Measurements from ENCODE around the gene LPCAT3.

Gene LPCAT3

GRCh38 chr12:6939191-6939540 is 79.1 kb downstream of the LPCAT3 start:
- in situ Hi-C loops (cut with HindIII; ENCODE audit: low sequenced_read_pairs), result no loop called here
- no peak for DNase-seq (ENCODE audit: low read depth, low spot score)
- TF ChIP-seq, protein P1, sequence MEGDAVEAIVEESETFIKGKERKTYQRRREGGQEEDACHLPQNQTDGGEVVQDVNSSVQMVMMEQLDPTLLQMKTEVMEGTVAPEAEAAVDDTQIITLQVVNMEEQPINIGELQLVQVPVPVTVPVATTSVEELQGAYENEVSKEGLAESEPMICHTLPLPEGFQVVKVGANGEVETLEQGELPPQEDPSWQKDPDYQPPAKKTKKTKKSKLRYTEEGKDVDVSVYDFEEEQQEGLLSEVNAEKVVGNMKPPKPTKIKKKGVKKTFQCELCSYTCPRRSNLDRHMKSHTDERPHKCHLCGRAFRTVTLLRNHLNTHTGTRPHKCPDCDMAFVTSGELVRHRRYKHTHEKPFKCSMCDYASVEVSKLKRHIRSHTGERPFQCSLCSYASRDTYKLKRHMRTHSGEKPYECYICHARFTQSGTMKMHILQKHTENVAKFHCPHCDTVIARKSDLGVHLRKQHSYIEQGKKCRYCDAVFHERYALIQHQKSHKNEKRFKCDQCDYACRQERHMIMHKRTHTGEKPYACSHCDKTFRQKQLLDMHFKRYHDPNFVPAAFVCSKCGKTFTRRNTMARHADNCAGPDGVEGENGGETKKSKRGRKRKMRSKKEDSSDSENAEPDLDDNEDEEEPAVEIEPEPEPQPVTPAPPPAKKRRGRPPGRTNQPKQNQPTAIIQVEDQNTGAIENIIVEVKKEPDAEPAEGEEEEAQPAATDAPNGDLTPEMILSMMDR (IDR thresholded peaks at IDR 0.05; ENCODE audit: low read depth, low read length), result no peak
- H3K4me3 ChIP-seq (ENCODE audit: low read depth, low read length), result no peak overlapping the region

DNA sequence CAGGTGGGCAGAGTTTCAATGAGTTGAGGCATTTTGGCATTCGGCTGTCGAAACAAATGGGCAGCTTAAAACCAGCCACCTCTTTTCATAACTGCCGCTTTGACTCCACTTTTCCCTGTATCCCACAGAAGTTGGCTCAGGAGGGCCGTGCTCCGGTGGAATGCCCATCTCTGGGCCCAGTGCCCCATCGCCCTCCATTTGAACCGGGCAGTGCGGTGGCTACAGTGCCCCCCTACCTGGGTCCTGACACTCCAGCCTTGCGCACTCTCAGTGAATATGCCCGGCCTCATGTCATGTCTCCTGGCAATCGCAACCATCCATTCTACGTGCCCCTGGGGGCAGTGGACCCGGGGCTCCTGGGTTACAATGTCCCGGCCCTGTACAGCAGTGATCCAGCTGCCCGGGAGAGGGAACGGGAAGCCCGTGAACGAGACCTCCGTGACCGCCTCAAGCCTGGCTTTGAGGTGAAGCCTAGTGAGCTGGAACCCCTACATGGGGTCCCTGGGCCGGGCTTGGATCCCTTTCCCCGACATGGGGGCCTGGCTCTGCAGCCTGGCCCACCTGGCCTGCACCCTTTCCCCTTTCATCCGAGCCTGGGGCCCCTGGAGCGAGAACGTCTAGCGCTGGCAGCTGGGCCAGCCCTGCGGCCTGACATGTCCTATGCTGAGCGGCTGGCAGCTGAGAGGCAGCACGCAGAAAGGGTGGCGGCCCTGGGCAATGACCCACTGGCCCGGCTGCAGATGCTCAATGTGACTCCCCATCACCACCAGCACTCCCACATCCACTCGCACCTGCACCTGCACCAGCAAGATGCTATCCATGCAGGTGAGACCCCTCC is 79.7 kb downstream of the LPCAT3 start:
- DNase-seq (ENCODE audit: low read depth, low spot score), result no peak
- in situ Hi-C loops (cut with HindIII; ENCODE audit: low sequenced_read_pairs), result no loop called here
- H3K4me3 ChIP-seq (ENCODE audit: low read depth, low read length), result peak overlapping the region; percentile 50
- TF ChIP-seq, protein P1 (IDR thresholded peaks at IDR 0.05; ENCODE audit: low read depth, low read length), result no peak

GRCh38 chr12:6937481-6938352 is 80.6 kb downstream of the LPCAT3 start:
- peak; percentile 95 for DNase-seq (ENCODE audit: low read depth, low spot score)
- TF ChIP-seq, protein P1 (IDR thresholded peaks at IDR 0.05; ENCODE audit: low read depth, low read length), result peak; percentile 97
- in situ Hi-C loops (cut with HindIII; ENCODE audit: low sequenced_read_pairs), result no loop called here
- peak overlapping the region; percentile 50 for H3K4me3 ChIP-seq (ENCODE audit: low read depth, low read length)

DNA sequence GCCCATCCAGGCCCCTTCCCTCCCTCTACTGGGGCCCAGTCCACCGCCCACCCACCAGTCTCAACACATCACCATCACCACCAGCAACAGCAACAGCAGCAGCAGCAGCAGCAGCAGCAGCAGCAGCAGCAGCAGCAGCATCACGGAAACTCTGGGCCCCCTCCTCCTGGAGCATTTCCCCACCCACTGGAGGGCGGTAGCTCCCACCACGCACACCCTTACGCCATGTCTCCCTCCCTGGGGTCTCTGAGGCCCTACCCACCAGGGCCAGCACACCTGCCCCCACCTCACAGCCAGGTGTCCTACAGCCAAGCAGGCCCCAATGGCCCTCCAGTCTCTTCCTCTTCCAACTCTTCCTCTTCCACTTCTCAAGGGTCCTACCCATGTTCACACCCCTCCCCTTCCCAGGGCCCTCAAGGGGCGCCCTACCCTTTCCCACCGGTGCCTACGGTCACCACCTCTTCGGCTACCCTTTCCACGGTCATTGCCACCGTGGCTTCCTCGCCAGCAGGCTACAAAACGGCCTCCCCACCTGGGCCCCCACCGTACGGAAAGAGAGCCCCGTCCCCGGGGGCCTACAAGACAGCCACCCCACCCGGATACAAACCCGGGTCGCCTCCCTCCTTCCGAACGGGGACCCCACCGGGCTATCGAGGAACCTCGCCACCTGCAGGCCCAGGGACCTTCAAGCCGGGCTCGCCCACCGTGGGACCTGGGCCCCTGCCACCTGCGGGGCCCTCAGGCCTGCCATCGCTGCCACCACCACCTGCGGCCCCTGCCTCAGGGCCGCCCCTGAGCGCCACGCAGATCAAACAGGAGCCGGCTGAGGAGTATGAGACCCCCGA is 81.4 kb downstream of the LPCAT3 start:
- H3K4me3 ChIP-seq (ENCODE audit: low read depth, low read length), result peak overlapping the region; percentile 50
- TF ChIP-seq, protein P1 (IDR thresholded peaks at IDR 0.05; ENCODE audit: low read depth, low read length), result no peak
- in situ Hi-C loops (cut with HindIII; ENCODE audit: low sequenced_read_pairs), result no loop called here
- DNase-seq (ENCODE audit: low read depth, low spot score), result no peak

DNA sequence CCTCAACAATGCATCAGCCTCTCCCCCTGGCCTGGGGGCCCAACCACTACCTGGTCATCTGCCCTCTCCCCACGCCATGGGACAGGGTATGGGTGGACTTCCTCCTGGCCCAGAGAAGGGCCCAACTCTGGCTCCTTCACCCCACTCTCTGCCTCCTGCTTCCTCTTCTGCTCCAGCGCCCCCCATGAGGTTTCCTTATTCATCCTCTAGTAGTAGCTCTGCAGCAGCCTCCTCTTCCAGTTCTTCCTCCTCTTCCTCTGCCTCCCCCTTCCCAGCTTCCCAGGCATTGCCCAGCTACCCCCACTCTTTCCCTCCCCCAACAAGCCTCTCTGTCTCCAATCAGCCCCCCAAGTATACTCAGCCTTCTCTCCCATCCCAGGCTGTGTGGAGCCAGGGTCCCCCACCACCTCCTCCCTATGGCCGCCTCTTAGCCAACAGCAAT is 82.1 kb downstream of the LPCAT3 start:
- TF ChIP-seq, protein P1 (IDR thresholded peaks at IDR 0.05; ENCODE audit: low read depth, low read length), result no peak
- DNase-seq (ENCODE audit: low read depth, low spot score), result no peak
- in situ Hi-C loops (cut with HindIII; ENCODE audit: low sequenced_read_pairs), result no loop called here
- H3K4me3 ChIP-seq (ENCODE audit: low read depth, low read length), result no peak overlapping the region
